M059J (cell line): ENCODE results near the gene CYS1. TPM values are rescaled to one million over a fixed set of nuclear protein-coding genes. Genes with fewer than 3 reads are reported as not detected.

Experiments used
- DNase-seq: peaks from one replicate; pipeline ENCODE4 v3.0.0-alpha.2; 2012; ENCODE audit warnings: low read depth
- total RNA-seq: library from RNA; depleted of rRNA; stranded (reverse); fragments of >200 nt; shearing (Covaris generic); gene quantifications from 2 replicates; pipeline ENCODE4 v1.2.3, GENCODE V29; 2014

The CYS1 gene
- total RNA-seq, 1 experiment from 2014 or later, result 0.79 TPM

DNA sequence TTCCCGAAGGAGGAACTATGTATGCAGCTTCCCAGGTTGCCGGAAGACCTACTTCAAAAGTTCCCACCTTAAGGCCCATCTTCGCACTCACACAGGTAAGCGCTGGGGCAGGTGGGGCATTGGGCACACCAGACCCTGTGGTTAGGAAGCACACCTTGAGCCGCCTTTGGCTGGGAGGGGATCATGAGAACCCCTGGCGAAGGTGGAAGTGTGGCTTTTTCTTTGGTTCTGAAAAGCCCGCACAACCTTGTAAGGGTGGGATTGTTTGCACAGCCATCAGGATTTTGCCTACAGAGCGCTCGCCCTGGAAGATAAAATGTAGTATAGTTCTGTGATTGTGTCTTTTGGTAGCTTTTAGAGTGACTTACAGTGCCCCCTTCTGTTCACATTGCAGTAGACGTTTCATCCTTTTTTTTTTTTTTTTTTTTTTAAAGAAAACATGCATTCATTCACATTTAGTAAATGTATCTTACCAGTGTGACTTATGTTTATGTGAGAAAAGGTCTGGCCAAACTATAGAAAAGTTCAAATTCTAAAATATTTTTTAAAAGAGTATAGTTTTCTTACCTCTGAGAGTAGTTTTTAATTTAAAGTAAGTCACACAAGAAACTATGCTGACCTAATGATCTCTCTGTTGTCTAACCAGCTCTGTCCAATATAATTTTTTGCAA is 31.6 kb downstream of the CYS1 start:
- peak; percentile 48 for DNase-seq

- no peak for DNase-seq
These were observed 32.4 kb downstream of the CYS1 start for GRCh38 chr2:10047616-10048500.

DNA sequence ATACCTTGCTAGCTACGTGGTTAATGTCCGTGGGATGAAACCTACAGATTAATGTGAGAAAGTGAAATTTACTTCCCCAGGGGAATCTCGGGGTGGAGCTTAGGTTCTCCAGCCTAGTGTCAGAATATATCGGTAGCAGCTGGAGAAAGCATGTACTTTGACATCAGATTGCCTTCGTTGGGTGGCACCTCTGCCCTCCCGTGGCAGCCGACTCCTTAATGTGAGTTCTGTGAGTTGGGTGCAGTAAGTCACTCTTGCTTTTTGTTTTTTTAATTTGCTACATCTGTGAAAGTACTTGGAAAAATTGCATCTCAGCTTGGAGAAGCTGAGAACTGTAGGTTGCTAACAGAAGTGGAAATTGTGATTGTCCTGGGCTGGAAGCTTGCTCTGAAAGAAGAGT is 33.3 kb downstream of the CYS1 start:
- no peak for DNase-seq

DNA sequence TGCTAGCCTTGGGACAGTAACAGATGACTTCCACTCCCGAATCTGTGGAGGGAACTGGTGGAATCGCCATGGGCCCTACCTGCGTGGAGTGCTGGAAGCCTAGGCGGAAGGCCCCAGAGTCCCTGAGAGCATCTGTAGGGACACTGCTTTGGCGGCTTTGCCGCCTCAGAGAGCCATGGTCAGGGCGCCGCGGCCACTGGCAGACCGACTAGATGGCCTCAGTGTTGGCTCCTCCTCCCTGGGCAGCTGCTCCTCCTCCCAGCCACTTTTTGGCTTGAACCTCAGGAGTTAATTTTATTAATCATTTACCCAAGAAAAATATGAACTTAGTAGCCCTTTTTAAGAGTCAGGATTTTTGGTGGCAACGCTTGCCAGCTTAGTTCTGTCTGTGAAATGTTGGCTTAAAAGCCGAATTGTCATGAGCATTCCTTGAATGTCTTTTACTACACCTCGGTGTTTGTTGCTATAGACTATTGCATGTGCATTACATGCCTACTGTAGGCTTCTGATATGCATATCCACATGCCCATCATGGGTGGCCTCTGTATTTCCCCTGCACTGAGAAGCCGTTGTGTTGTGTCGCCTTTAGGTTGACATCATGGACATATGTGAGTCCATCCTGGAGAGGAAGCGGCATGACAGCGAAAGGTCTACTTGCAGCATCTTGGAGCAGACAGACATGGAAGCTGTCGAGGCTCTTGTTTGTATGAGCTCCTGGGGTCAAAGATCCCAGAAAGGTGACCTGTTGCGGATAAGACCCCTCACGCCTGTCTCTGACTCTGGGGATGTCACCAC is 34.5 kb downstream of the CYS1 start:
- DNase-seq, result no peak

- peak; percentile 85 for DNase-seq
These were observed 36.2 kb downstream of the CYS1 start for GRCh38 chr2:10043906-10044601.

DNA sequence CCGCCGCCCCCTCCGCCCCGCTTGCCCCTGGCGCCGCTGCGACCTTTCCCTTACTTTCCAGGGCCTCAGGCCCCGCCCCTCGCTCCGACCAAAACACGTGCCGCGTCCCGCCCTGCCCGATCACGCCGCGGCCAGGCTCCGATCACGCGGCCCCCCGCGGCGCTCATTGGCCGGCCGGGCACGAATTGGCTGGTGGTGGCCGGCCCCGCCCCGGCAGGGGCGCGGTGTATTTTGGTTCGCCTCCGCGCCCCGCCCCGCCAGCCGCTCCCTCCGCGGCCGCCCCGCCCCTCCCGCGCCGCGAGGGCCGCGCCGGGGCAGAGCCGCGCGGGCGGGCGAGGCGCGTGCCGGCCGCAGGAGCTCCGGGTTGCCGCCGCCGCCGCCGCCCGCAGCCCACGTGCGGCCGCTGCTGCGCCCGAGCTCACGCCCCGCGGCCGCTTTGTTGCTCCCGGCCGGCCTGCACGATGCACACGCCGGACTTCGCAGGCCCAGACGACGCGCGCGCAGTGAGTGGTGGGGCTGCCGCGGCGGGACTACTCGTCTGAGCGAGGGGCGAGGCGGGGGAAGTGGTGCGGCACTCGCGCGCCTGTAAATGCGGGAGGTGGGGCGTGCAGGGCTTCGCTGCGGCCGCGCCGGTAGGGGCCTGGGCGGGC is 36.8 kb downstream of the CYS1 start, which contains the start of gene KLF11:
TSS of gene KLF11 (plus strand) at position 295 of the 650 bp plus-strand sequence. CDS start at position 462, 167 bp downstream.
- peak; percentile 86 for DNase-seq

- DNase-seq, result peak; percentile 46
These were observed 37.7 kb downstream of the CYS1 start for GRCh38 chr2:10042301-10043161.

GRCh38 chr2:10041711-10042110 is 38.5 kb downstream of the CYS1 start:
- DNase-seq, result no peak

- peak; percentile 65 for DNase-seq
These were observed 40.4 kb downstream of the CYS1 start for GRCh38 chr2:10039658-10040410.

DNA sequence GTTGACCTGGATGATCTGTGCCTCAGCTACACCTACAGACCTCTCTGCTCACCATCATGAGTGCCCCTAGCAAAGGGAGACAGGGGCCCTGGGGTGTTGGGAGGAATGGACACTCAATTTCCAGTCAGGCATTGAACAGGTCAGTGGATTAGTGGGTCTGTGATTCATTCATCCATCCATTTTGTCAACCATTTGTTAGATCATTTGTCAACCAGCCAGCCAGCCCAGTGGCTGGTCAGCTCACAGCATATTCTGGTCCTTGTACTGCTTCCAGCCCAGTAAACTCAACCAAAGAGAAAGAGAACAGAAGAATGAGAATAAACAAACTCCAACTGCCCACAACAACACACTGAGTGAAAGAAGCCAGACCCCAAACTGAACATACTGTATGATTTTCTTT is 41.5 kb downstream of the CYS1 start:
- DNase-seq, result peak; percentile 36

- no peak for DNase-seq
These were observed 42.1 kb downstream of the CYS1 start for GRCh38 chr2:10038123-10038522.

DNA sequence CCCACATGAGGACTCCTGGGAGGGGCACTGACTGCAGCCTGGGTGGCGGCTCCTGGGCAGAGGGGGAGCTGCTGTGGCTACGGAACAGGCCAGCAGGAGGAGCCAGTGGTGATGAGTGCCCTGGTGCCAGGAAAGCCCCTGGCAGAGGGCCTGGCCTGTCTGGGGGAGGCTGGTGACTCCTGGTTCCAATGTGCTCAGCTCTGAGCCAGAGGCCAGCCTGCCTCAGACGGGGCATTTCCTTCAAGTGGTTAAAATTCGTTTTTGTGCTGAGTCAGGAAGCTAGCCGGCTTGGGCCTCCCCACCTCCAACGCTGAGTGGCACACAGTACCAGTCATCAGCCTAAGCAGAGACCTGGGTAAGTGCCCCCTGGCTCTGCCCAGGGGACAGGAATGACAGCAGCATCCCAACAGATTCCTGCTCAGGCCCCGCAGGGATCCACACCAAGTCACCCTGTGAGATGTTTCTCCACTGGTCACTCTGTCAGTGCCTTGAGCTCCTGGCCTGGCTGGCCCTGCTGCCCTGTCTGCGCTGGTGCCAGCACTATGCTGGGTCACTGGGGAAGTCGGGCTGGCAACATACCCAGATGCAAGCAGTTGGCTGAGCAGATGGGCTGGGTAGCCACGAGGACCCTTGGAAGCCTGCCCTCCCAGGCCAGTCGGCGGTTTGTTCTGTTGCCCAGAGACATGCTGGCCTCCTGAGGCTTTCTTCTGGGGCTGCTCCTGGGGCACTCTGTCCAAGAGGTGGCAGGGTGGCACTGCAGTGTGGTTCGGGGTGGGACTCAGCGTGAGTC is 43.9 kb downstream of the CYS1 start:
- peak; percentile 89 for DNase-seq

DNA sequence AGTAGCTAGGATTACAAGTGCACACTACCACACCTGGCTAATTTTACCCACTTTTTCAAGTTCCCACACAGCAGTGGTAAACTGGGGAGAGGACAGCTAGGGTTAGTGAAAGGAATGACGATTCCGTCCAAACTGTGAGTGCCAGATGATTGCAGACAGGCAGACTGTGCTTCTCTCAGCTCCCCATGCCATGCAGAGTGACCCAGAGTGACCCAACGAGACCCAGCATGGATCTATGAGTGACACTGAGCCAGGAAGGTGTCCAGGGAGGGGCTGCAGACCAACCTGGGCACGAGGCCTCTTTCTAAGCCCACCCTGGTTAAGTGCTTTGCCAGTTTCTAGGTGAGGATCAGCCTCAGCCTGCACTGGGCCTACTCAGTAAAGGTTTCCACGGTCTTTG is 44.6 kb downstream of the CYS1 start:
- DNase-seq, result no peak

DNA sequence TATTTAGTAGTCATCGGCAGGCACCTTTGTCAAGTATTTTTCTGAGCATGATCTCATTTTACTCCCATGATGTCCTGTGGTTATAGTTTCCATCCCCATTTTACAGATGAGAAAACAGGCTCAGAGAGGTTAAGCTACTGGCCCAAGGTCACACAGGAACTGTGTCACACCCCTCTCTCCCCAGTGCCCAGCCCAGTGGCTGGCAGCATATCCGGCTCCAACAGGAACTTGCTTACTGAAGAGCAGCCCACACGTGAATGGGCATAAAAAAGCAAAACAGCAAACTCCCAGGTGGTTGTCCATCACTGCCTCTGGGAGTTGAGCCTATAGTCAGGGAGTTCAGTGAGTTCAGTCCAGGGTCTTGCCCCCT is 45.2 kb downstream of the CYS1 start:
- no peak for DNase-seq

- DNase-seq, result no peak
These were observed 45.7 kb downstream of the CYS1 start for GRCh38 chr2:10034333-10035052.

DNA sequence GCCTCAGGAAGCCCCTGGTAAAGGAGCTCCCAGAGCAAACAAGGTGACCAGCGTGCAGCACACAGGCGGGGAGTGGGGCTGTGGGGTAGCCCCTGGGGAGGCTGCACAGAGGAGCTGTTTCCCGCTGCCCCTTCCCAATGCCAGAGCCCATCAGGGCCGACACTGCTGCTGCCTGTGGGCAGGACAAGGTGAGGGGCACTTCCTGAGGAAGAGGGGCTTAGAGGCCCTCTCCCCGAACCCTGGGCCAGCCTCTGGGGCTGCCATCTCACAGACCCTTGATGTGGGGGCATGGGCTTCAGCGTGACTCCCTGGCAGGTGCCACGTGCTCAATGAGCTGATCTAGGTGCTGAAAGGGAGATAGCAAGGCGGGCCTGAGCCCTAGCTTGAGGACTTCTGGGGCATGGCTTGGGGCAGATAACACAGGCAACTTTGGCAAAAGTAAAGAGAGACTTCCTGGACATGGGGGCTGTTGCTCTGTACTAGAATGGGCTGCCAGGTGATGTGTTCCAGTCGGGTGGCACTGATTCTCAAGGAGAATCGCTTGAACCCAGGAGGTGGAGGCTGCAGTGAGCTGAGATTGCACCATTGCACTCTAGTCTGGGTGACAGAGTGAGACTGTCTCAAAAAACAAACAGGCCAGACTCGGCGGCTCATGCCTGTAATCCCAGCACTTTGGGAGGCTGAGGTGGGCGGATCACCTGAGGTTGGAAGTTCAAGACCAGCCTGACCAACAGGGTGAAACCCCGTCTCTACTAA is 46.8 kb downstream of the CYS1 start:
- no peak for DNase-seq

DNA sequence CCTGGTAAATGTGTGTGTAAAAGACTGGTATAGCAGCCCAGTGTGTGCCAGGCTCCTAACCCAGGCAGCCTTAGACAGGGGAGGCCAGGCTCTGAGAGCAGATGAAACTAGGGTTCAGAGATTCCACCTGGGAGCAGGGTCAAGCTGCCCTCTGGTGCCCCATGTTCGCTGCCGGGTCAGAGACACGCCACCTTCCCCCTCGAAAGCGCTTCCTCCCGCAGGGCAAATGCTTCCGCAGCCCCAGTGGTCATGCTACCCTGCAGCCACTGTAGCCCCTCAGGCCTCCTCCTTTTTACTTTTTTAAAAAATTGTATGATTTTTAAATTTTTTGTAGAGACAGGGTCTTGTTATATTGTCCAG is 47.5 kb downstream of the CYS1 start:
- no peak for DNase-seq
